Measurements from ENCODE around the gene CTRL.

CTRL gene

DNA sequence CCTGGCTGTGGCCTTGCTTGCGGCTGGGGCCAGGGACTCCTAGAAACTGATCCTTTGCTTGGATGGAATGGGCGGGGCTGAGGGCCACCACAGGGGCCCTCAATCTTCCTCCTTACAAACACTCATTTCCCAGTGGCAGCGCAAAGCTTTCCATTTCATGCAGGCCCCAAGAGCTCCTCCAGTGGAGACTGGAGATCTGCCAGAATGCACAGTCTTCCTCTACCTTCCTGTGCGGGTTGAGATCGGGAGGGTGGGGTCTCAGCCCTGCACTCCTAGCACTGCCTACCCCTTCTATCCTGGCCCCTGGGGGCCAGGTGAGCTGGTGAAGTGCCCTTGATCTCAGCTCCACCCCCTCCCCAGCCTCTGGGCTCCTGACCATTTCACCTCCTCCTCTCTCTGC lies 45.3 kb downstream of the CTRL start:
- DNase-seq (ENCODE audit: low read depth) = no peak

DNA sequence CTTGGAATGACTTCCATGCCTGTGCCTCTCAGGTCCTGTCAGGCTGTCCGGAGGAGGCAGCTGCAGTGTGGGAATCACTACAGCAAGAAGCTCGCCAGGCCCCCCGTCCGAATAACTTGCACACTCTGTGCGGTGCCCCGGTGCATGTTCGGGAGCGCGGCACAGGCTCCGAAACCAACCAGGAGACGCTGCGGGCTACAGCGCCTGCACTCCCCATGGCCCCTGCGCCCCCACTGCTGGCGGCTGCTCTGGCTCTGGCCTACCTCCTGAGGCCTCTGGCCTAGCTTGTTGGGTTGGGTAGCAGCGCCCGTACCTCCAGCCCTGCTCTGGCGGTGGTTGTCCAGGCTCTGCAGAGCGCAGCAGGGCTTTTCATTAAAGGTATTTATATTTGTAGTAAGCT lies 45.7 kb downstream of the CTRL start:
- no peak for DNase-seq (ENCODE audit: low read depth)

DNA sequence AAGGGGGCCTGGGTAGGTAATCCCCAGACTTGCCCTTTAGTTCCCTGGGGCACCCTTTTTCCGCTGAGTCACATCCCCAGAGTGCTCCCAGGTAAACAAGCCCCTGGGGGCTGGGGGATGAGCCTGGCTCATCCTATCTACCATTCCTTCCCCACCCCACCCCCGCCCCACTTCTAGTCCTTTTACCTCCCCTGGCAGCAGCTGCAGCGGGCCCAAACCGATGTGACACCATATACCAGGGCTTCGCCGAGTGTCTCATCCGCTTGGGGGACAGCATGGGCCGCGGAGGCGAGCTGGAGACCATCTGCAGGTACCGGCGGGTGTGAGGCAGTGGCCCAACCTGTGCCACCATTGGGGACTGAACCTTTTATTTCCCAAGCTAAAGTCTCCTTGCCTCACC lies 46.1 kb downstream of the CTRL start:
- no peak for DNase-seq (ENCODE audit: low read depth)

DNA sequence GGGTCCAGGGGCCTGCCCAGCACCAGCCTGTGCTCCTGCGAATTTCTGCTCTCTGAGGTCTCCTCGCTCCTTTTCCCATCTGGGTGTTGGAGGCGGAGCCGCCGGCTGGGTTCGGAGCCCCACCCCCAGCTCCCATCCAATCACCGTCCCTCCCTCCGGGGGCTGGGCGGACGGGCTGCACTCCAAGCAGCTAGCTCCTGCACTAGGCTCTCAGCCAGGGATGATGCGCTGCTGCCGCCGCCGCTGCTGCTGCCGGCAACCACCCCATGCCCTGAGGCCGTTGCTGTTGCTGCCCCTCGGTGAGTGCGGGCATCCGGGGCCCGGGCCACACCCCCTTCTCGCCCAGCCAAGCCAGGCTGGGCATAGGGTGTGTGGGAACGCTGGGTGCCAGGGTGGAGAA lies 47.0 kb downstream of the CTRL start, which contains the start of gene NRN1L:
Gene NRN1L, plus strand, starts transcription at position 202 of the 400 bp plus-strand sequence. Its CDS starts 19 bp downstream, at position 221.
- no peak for DNase-seq (ENCODE audit: low read depth)

DNA sequence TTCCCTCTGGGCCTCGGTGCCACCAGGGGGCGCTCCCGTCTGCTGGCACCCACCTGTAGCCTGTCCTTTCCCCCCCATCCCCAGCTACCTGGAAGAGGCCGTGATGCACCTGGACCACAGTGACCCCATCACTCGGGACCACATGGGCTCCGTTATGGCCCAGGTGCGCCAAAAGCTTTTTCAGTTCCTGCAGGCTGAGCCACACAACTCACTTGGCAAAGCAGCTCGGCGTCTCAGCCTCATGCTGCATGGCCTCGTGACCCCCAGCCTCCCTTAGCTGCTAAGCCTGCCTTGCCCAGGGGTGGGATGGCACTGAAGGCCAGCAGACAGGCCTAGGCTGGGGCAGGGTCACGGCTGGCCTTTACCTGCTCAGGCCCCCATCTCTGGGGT lies 47.8 kb downstream of the CTRL start:
- peak; percentile 63 for DNase-seq (ENCODE audit: low read depth)

DNA sequence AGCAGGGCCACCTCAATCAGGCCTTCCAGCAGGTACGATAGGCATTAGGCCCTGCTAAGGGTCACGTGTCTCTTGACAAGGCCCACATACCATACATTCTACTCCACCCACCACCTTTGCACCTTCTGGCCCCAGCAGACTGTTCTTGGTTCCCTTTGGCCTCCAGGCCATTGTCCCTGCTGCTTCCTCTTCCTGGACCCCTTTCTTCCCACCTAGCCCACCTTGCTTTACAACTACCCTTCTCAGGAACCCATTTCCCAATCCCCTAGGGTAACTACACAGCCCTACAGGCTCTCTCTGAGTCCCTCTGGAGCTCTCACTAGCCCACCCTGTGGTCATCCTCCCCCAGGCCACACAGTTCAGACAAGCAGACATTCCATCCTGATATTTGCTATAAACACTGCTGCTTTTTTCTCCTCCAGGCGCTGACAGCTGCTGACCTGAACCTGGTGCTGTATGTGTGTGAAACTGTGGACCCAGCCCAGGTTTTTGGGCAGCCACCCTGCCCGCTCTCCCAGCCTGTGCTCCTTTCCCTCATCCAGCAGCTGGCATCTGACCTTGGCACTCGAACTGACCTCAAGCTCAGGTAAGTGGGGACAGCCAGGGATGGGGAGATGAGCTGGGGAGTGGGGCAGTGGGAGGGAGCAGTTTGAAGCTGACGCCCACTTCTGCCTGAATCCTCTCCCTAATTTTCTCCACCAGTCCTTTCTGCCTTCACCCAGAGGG lies 48.4 kb downstream of the CTRL start:
- DNase-seq (ENCODE audit: low read depth) = no peak

DNA sequence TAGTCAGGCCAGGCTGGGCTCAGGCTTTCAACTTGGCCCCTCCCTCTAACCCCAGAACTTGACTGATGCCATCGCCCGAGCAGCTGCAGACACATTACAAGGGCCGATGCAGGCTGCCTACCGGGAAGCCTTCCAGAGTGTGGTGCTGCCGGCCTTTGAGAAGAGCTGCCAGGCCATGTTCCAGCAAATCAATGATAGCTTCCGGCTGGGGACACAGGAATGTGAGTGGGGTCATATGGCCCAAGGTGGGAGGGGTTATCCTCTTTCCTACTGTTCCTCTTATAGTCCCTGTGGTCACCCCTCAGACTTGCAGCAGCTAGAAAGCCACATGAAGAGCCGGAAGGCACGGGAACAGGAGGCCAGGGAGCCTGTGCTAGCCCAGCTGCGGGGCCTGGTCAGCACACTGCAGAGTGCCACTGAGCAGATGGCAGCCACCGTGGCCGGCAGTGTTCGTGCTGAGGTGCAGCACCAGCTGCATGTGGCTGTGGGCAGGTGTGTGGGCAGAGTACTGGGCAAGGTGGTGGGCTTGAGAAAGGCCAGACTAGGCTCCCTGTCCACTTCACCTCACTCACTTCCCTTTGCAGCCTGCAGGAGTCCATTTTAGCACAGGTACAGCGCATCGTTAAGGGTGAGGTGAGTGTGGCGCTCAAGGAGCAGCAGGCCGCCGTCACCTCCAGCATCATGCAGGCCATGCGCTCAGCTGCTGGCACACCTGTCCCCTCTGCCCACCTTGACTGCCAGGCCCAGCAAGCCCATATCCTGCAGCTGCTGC lies 49.1 kb downstream of the CTRL start:
- DNase-seq (ENCODE audit: low read depth) = no peak

DNA sequence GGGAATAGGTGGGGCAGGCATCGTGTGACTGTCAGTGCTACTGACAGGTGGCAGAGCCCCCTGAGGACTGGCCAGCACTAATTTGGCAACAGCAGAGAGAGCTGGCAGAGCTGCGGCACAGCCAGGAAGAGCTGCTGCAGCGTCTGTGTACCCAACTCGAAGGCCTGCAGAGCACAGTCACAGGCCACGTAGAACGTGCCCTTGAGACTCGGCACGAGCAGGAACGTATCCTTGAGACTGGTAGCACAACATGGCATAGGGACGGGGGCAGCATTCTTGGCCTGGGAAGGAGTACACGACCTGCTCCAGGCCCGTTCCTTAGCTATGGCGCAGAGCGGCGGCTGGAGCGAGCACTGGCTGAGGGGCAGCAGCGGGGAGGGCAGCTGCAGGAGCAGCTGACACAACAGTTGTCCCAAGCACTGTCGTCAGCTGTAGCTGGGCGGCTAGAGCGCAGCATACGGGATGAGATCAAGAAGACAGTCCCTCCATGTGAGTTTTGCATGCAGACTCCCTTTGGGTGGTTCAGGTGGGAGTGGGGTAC lies 50.0 kb downstream of the CTRL start:
- no peak for DNase-seq (ENCODE audit: low read depth)

DNA sequence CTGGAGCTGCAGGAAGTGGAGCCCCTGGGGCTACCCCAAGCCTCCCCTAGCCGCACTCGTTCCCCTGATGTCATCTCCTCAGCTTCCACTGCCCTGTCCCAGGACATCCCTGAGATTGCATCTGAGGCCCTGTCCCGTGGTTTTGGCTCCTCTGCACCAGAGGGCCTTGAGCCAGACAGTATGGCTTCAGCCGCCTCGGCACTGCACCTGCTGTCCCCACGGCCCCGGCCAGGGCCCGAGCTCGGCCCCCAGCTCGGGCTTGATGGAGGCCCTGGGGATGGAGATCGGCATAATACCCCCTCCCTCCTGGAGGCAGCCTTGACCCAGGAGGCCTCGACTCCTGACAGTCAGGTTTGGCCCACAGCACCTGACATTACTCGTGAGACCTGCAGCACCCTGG lies 51.1 kb downstream of the CTRL start:
- no peak for DNase-seq (ENCODE audit: low read depth)

DNA sequence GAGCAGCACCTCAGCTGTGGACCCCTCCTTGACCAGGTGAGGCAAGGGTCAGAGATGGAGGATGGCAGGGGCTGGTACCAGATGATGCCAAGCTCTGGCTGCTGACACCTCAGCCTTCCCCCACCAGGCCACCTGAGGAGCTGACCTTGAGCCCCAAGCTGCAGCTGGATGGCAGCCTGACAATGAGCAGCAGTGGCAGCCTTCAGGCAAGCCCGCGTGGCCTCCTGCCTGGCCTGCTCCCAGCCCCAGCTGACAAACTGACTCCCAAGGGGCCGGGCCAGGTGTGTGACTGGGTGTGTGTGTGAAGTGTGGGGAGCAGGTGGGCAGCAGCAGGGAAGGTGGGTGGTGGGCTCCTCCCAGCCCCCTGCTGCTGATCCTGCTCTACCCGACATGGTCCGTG lies 51.7 kb downstream of the CTRL start:
- DNase-seq (ENCODE audit: low read depth) = no peak

Data from activated T-cell treated with anti-CD3 and anti-CD28 coated beads for 24 hours (primary cell).